Ovary (tissue), 9 donors: ENCODE results near the gene GAS5. TPM values are rescaled to one million over a fixed set of nuclear protein-coding genes. Genes with fewer than 3 reads are reported as not detected.
"Not testable (repeated sequence)": the region's sequence is repeated elsewhere in the genome, so short reads cannot be mapped to it uniquely, and the experiment has no call there.

Source experiments
- DNase-seq, 5 donors: peaks; one replicate each; pipeline ENCODE4 v3.0.0-alpha.2; 2019 to 2020
- H3K27ac ChIP-seq, 2 donors: fragments of 200-600 bp; one replicate each; pipeline versions ENCODE4 v1.5.1 to v1.8.0; 2019 to 2022
- H3K27me3 ChIP-seq: fragments of 200-600 bp; one replicate; pipeline ENCODE4 v1.8.0; 2022
- H3K36me3 ChIP-seq: fragments of 200-600 bp; sonication (generic); one replicate; pipeline ENCODE4 v1.5.1; 2019
- H3K4me1 ChIP-seq: one replicate; pipeline ENCODE4 v1.8.1; 2013; ENCODE audit warnings: mild to moderate bottlenecking, moderate library complexity; ENCODE audit not compliant: insufficient read depth
- H3K4me3 ChIP-seq: fragments of 200-600 bp; sonication (generic); one replicate; pipeline ENCODE4 v1.5.1; 2017
- H3K9me3 ChIP-seq, 2 donors: fragments of 200-600 bp in 1 of 2; sonication (generic) in 1 of 2; one replicate each; pipeline versions ENCODE4 v1.5.1 to v1.8.1; 2013 to 2019; ENCODE audit warnings: mild to moderate bottlenecking in 1 of 2, moderate library complexity in 1 of 2
- CTCF ChIP-seq, 3 donors: fragments of 450-650 bp in 2 of 3; fragments of 200-600 bp in 1 of 3; IDR thresholded peaks; one replicate each; pipeline versions ENCODE4 v1.5.1 to v1.8.0; 2016 to 2022; ENCODE audit warnings: antibody characterized with exemption in 3 of 3, mild to moderate bottlenecking in 1 of 3
- EP300 ChIP-seq: sonication (generic); formaldehyde crosslinking; IDR thresholded peaks from one replicate; pipeline ENCODE4 v1.6.1; 2017; ENCODE audit warnings: antibody characterized with exemption
- POLR2A ChIP-seq: fragments of 450-650 bp; IDR thresholded peaks from one replicate; pipeline ENCODE4 v1.6.1; 2017; ENCODE audit warnings: antibody characterized with exemption, mild to moderate bottlenecking, moderate library complexity
- WGBS, 3 donors: extraction: QIAGEN DNeasy Blood & Tissue Kit in 1 of 3; methylation state at CpG; one replicate each; pipeline versions ENCODE4 v1.1.5 to v1.1.7; 2013 to 2017; 5-methylcytosine and 5-hydroxymethylcytosine counted together
- intact Hi-C, 4 donors: fragments of 100-400 bp; cut with DNase I; formaldehyde crosslinking; loops; one replicate each; pipeline versions ENCODE4 v1.11.0 to v1.15.1; 2022 to 2023
- polyA plus RNA-seq, 2 donors: library from polyadenylated mRNA; stranded (reverse); fragments of 200-250 nt in 1 of 2; fragments of 350-450 nt in 1 of 2; fragmentation: Illumina TruSeq in 1 of 2; extraction: RNeasy Lipid Tissue Mini Kit (QIAGEN cat#74804) in 1 of 2; gene quantifications; one replicate each; pipeline ENCODE4 v1.2.3, GENCODE V29; 2013 to 2014
- total RNA-seq, 7 donors: library from RNA; depleted of rRNA in 2 of 7; stranded (reverse); fragments of >200 nt in 2 of 7; fragmentation: NEBNext Ultra II Directional in 3 of 7; extraction: Animal tissue kit (Norgen Biotek cat#: 25700) in 3 of 7; gene quantifications; one replicate each; pipeline versions ENCODE4 v1.1.0 to v1.2.4, GENCODE V29; 2016 to 2023
- donor health status: DM: no; HTN: no; CAD: no; lungs with moderate emphysema.
- donor health status: DM: no; HTN: no; CAD: no.
- donor health status: Bipolar disorder and iron deficiency.
- donor health status: DM: yes; HTN: yes; CAD: no.
- donor health status: DM: no; HTN: no; CAD: no.
- donor health status: DM: yes; HTN: yes; CAD: no.

GAS5 gene
- total and polyA plus RNA-seq, 9 donors: 802 to 2,885 (median 1,266) TPM

GRCh38 chr1:173865468-173866164 is 2.2 kb downstream of the GAS5 start:
- H3K27me3 ChIP-seq: no peaks in the 10 kb centered on the region
- H3K4me3 ChIP-seq: no peak overlapping the region
- no peaks in the 10 kb centered on the region for H3K9me3 ChIP-seq
- no peak overlapping the region for H3K27ac ChIP-seq
- peaks cover 5% of the 10 kb centered on the region for H3K4me1 ChIP-seq
- no peak for DNase-seq
- no peaks in the 10 kb centered on the region for H3K36me3 ChIP-seq
- WGBS, 3 donors: 15 to 24% (median 16%) methylated on average over 4 of the region's 4 CpGs
- intact Hi-C loops: loop anchor here in 1 of 4 donors (5.0 kb wide), 1 partner anchor 388 kb away; the partner anchor contains the start of gene PRDX6
- TF ChIP-seq EP300 (no peak), POLR2A (no peak), CTCF (IDR thresholded peaks at IDR 0.05) (no peak)

GRCh38 chr1:173864179-173864867 is 3.5 kb downstream of the GAS5 start:
- intact Hi-C loops: no loop called here
- no peak for DNase-seq
- 77 to 82% (median 77%) methylated on average over 5 of the region's 5 CpGs for WGBS, 3 donors
- no peaks in the 10 kb centered on the region for H3K9me3 ChIP-seq
- no peak overlapping the region for H3K4me3 ChIP-seq
- H3K4me1 ChIP-seq: peaks cover 3% of the 10 kb centered on the region
- no peak overlapping the region for H3K27ac ChIP-seq
- no peak for TF ChIP-seq CTCF (IDR thresholded peaks at IDR 0.05)
- no peak for TF ChIP-seq POLR2A
- TF ChIP-seq EP300: no peak
- no peaks in the 10 kb centered on the region for H3K27me3 ChIP-seq
- H3K36me3 ChIP-seq: no peaks in the 10 kb centered on the region

- H3K27me3 ChIP-seq: no peaks in the 10 kb centered on the region
- H3K27ac ChIP-seq: no peak overlapping the region
- DNase-seq: no peak
- no peaks in the 10 kb centered on the region for H3K36me3 ChIP-seq
- no peaks in the 10 kb centered on the region for H3K9me3 ChIP-seq
- intact Hi-C loops: no loop called here
- peaks cover 3% of the 10 kb centered on the region for H3K4me1 ChIP-seq
- TF ChIP-seq EP300: no peak
- no peak for TF ChIP-seq CTCF (IDR thresholded peaks at IDR 0.05)
- TF ChIP-seq POLR2A: no peak
- H3K4me3 ChIP-seq: no peak overlapping the region
Observed at GRCh38 chr1:173863224-173864161, 4.3 kb downstream of the GAS5 start.

- intact Hi-C loops: no loop called here
- Histone ChIP-seq H3K27me3 (no peaks in the 10 kb centered on the region), H3K4me1 (peaks cover 3% of the 10 kb centered on the region), H3K9me3 (no peaks in the 10 kb centered on the region), H3K36me3 (no peaks in the 10 kb centered on the region), H3K4me3 (no peak overlapping the region), H3K27ac (no peak overlapping the region)
- TF ChIP-seq POLR2A: no peak
- TF ChIP-seq EP300: no peak
- no peak for TF ChIP-seq CTCF (IDR thresholded peaks at IDR 0.05)
- 68 to 80% (median 69%) methylated on average over 8 of the region's 8 CpGs for WGBS, 3 donors
- DNase-seq: no peak
Observed at GRCh38 chr1:173862769-173863223, 5.0 kb downstream of the GAS5 start.

GRCh38 chr1:173862146-173862768 is 5.5 kb downstream of the GAS5 start:
- intact Hi-C loops, H3K4me3 ChIP-seq, H3K4me1 ChIP-seq, DNase-seq, H3K27me3 ChIP-seq, H3K36me3 ChIP-seq, H3K9me3 ChIP-seq, H3K27ac ChIP-seq: not testable (repeated sequence)
- 78 to 84% (median 79%) methylated on average over 13 of the region's 13 CpGs for WGBS, 3 donors
